OCI-LY7 (cell line): ENCODE results near the gene GOLT1A.

Experiments used
- CTCF ChIP-seq: fragments of 200-600 bp; sonication (generic); conservative IDR thresholded peaks from 2 replicates; pipeline ENCODE4 v1.5.1; 2014; ENCODE audit warnings: mild to moderate bottlenecking, antibody characterized with exemption, low read length, moderate library complexity, mixed read lengths
- EZH2phosphoT487 ChIP-seq: fragments of 200-600 bp; sonication (generic); IDR thresholded peaks from 2 replicates; pipeline ENCODE4 v1.6.1; 2018; ENCODE audit warnings: low read depth, borderline replicate concordance, mild to moderate bottlenecking, mixed run types, antibody characterized with exemption, low read length, moderate library complexity, mixed read lengths

DNA sequence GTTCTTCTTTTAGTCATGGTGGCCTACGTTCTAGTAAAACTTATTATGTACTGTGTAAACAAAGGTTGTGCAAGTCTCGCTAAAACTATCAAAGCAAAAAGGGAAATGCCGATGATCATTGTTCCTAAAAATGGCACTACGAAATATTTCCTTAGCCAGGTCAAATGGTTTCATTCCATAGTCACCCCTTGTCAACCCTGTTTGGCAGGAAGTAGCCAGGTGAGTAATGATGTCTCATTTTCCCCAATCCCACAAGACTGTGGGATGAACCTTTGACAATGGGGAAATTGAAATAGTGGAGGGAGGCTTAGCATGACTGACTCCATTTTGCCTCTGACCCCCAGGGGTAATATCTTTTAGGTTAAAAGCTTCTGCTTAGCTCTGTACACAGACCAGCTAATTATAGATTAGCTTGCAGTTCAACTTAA, 42.0 kb downstream of the GOLT1A start:
- TF ChIP-seq EZH2phosphoT487 (no peak), CTCF (no peak)
